ENCODE data around the gene IRX2. TPM values are rescaled to one million over a fixed set of nuclear protein-coding genes. Genes with fewer than 3 reads are reported as not detected.

Gene IRX2
- total and polyA plus RNA-seq, 2 of the 8 experiments (the other 6 are each of a cell fraction or from before 2014, with no cell fraction given) = 23.4 to 40.4 TPM

GRCh38 chr5:2699686-2700085 is 51.8 kb downstream of the IRX2 start:
- H3K9me3 ChIP-seq (ENCODE audit: insufficient read depth in 2 of 2, low read depth in 1 of 2, low read length in 1 of 2) = no peaks in the 10 kb centered on the region
- 95% methylated on average over 15 of the region's 17 CpGs; no CpG with 5 or more reads in 1 of the 2 experiments for WGBS, 2 experiments (ENCODE audit: extremely low coverage in 1 of 2, insufficient coverage in 1 of 2, insufficient read length in 1 of 2, insufficient replicate concordance in 2 of 2, low coverage in 1 of 2, low lambda C conversion rate in 2 of 2, missing lambda C conversion rate in 1 of 2)
- H3K79me2 ChIP-seq (ENCODE audit: control insufficient read depth in 1 of 2, insufficient read depth in 2 of 2, low read length in 2 of 2) = no peaks in the 10 kb centered on the region
- H3K27ac ChIP-seq (ENCODE audit: low read depth, low read length) = no peak overlapping the region
- no peak overlapping the region for H3K9ac ChIP-seq (replicated peaks in 1 of 4; ENCODE audit: extremely low read depth in 1 of 4, low read depth in 3 of 4, low read length in 3 of 4)
- H2BK120ac ChIP-seq (replicated peaks; ENCODE audit: low read depth, low read length) = no peak overlapping the region
- H3K14ac ChIP-seq (ENCODE audit: insufficient read length) = no peak overlapping the region
- no peak overlapping the region for H2BK5ac ChIP-seq (ENCODE audit: low read depth, low read length)
- H3K18ac ChIP-seq (ENCODE audit: extremely low read depth, low read length) = no peak overlapping the region
- H4K5ac ChIP-seq (ENCODE audit: insufficient read length, low read depth, low read length) = no peak overlapping the region
- H2BK12ac ChIP-seq (ENCODE audit: low read depth, low read length) = no peak overlapping the region
- H2BK15ac ChIP-seq (ENCODE audit: low read length) = no peak overlapping the region
- H3K36me3 ChIP-seq (ENCODE audit: control insufficient read depth in 2 of 4, insufficient read depth in 4 of 4, low read length in 3 of 4) = no peaks in the 10 kb centered on the region
- H3K56ac ChIP-seq (replicated peaks; ENCODE audit: insufficient read length, low read depth, low read length) = no peak overlapping the region
- H3K4me2 ChIP-seq (ENCODE audit: insufficient read depth in 1 of 2, low read depth in 2 of 2, low read length in 2 of 2) = no peak overlapping the region
- H4K8ac ChIP-seq (ENCODE audit: extremely low read depth, insufficient read depth, low read length) = no peak overlapping the region
- H4K91ac ChIP-seq (replicated peaks; ENCODE audit: insufficient read length, low read length) = no peak overlapping the region
- DNase-seq (ENCODE audit: low read depth in 1 of 2, low spot score in 2 of 2) (no peak), FAIRE-seq (no peak)
- H3K23ac ChIP-seq (ENCODE audit: insufficient read length) = no peak overlapping the region
- no peak overlapping the region for H3K4ac ChIP-seq (replicated peaks; ENCODE audit: insufficient read length, low read depth, low read length)
- H3K4me1 ChIP-seq (replicated peaks in 1 of 4; ENCODE audit: control insufficient read depth in 3 of 4, insufficient read depth in 4 of 4, low read length in 3 of 4) = no peaks in the 10 kb centered on the region
- H3K27me3 ChIP-seq (replicated peaks in 1 of 4; ENCODE audit: control insufficient read depth in 3 of 4, extremely low read depth in 1 of 4, insufficient read depth in 3 of 4, low read length in 3 of 4) = no peaks in the 10 kb centered on the region
- H2AK5ac ChIP-seq (ENCODE audit: low read depth, low read length) = no peak overlapping the region
- no peaks in the 10 kb centered on the region for H3K79me1 ChIP-seq (ENCODE audit: low read depth, low read length)
- H2AFZ ChIP-seq (ENCODE audit: low read length) = no peak overlapping the region
- POLR2A ChIA-PET (ENCODE audit: partially characterized antibody) = no interaction called here
- no peak overlapping the region for H3K4me3 ChIP-seq (ENCODE audit: extremely low read depth in 1 of 4, insufficient read depth in 2 of 4, low read depth in 3 of 4, low read length in 4 of 4)
- H4K20me1 ChIP-seq (replicated peaks in 1 of 2; ENCODE audit: control insufficient read depth in 1 of 2, insufficient read depth in 2 of 2, low read length in 2 of 2) = no peaks in the 10 kb centered on the region
- H3K23me2 ChIP-seq (ENCODE audit: low read depth, low read length) = no peaks in the 10 kb centered on the region
- no peak for TF ChIP-seq RBBP5 (IDR thresholded peaks at IDR 0.05; ENCODE audit: borderline replicate concordance, low read depth, low read length)
- no peak for TF ChIP-seq MAFK (IDR thresholded peaks at IDR 0.05; ENCODE audit: low read depth, low read length)
- TF ChIP-seq CTCF (IDR thresholded peaks at IDR 0.05; ENCODE audit: control extremely low read depth in 1 of 3, insufficient read depth in 1 of 3, low read depth in 1 of 3, low read length in 3 of 3) = no peak
- no peak for TF ChIP-seq YY1 (IDR thresholded peaks at IDR 0.05; ENCODE audit: low read depth, low read length)
- no peak for TF ChIP-seq USF2 (IDR thresholded peaks at IDR 0.05; ENCODE audit: low read length)
- no peak for TF ChIP-seq CBX5 (IDR thresholded peaks at IDR 0.05; ENCODE audit: low read depth, low read length)
- TF ChIP-seq PHF8 (conservative IDR thresholded peaks at IDR 0.05; ENCODE audit: low read depth, low read length) = no peak
- TF ChIP-seq RAD21 (IDR thresholded peaks at IDR 0.05 in 1 of 2, conservative IDR thresholded peaks at IDR 0.05 in 1 of 2; ENCODE audit: low read depth in 2 of 2, low read length in 2 of 2) = no peak
- TF ChIP-seq KDM4A (IDR thresholded peaks at IDR 0.05; ENCODE audit: low read depth, low read length, severe bottlenecking) = no peak
- TF ChIP-seq CREB1 (IDR thresholded peaks at IDR 0.05) = no peak
- no peak overlapping the region for H2BK20ac ChIP-seq (ENCODE audit: low read length)
- CTCF ChIA-PET (ENCODE audit: partially characterized antibody) = interaction anchor here (0.9 to 1.0 kb wide), 2 partner anchors 11 to 352 kb away, joined by 3 read pairs; no protein-coding TSS in a partner anchor
